ENCODE results near the gene PHACTR3.

Gene PHACTR3

DNA sequence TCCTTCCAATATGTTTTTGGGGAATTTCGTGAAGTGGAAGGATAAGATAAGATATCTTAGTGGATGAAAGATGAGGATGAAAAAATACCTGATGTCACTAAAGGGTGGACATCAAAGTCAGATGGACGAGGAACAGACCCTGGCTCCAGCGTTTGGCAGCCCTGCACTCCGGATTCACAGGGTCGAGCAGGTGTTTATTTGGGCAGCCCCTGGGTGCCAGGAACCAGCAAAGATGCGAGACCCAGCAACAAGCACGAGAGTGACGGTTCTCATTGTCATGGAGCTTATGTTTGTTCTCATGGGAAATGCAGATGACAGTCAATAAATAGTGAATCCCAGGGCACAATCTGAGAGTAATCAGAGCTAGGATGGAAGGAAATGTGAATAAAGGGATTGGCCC, 131.1 kb downstream of the PHACTR3 start:
- peaks cover 0 to 28% of the 10 kb centered on the region in 2 donors for H3K27me3 ChIP-seq
- H3K36me3 ChIP-seq, result no peaks in the 10 kb centered on the region
- intact Hi-C loops (cut with DNase I; ENCODE audit: low total_unique reads), result no loop called here
- TF ChIP-seq, protein P1, sequence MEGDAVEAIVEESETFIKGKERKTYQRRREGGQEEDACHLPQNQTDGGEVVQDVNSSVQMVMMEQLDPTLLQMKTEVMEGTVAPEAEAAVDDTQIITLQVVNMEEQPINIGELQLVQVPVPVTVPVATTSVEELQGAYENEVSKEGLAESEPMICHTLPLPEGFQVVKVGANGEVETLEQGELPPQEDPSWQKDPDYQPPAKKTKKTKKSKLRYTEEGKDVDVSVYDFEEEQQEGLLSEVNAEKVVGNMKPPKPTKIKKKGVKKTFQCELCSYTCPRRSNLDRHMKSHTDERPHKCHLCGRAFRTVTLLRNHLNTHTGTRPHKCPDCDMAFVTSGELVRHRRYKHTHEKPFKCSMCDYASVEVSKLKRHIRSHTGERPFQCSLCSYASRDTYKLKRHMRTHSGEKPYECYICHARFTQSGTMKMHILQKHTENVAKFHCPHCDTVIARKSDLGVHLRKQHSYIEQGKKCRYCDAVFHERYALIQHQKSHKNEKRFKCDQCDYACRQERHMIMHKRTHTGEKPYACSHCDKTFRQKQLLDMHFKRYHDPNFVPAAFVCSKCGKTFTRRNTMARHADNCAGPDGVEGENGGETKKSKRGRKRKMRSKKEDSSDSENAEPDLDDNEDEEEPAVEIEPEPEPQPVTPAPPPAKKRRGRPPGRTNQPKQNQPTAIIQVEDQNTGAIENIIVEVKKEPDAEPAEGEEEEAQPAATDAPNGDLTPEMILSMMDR (IDR thresholded peaks at IDR 0.05), result no peak
- H3K27ac ChIP-seq, result no peak overlapping the region
- H3K9me3 ChIP-seq, result no peaks in the 10 kb centered on the region
- H3K4me1 ChIP-seq, result no peaks in the 10 kb centered on the region
- DNase-seq, result peak in 1 of 2 donors; percentile 33
- H3K4me3 ChIP-seq, result no peak overlapping the region

DNA sequence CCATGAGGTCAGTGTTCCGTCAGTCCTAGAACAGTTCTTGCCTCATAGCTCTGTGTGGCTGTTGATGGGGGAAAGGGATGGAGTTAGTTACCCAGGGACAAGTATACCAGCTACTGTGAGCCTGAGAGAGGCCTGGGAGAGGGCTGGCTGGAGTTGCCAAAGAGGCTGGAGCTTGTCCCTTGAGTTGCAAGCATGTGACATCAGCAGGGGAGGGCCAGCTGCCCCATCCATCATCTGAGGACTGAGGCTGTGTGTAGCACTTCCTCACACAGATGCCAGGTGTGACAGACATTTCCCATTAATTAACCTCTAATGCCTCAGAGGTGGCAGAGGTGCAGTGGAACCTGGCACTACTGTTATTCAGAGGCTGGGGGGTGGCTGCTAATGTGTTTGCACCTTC, 131.6 kb downstream of the PHACTR3 start:
- no peaks in the 10 kb centered on the region for H3K36me3 ChIP-seq
- no peak overlapping the region for H3K27ac ChIP-seq
- no peak overlapping the region for H3K4me3 ChIP-seq
- H3K4me1 ChIP-seq, result no peaks in the 10 kb centered on the region
- intact Hi-C loops (cut with DNase I; ENCODE audit: low total_unique reads), result no loop called here
- peaks cover 0 to 31% of the 10 kb centered on the region in 2 donors for H3K27me3 ChIP-seq
- no peaks in the 10 kb centered on the region for H3K9me3 ChIP-seq
- TF ChIP-seq, protein P1 (IDR thresholded peaks at IDR 0.05), result no peak
- DNase-seq, result no peak

DNA sequence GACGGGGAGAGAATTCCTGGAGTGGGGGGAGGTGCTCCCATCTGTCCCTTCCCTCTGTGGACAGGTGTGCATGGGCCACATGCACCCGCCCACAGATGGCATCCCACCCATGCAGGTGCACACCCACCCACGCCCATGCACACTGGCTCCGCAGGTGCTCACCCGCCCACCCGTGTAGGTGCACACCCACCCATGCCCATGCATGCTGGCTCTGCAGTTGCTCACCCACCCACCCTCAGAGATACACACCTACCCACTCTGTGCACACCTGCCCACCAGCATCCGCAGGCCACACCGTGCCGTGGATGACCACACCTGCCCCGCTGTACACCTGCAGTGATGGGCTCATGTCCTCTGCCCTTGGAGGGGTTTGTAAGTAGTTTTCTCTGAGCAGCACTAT, 132.0 kb downstream of the PHACTR3 start:
- H3K27me3 ChIP-seq, result peaks cover 0 to 35% of the 10 kb centered on the region in 2 donors
- TF ChIP-seq, protein P1 (IDR thresholded peaks at IDR 0.05), result no peak
- peak in 1 of 2 donors; percentile 38 for DNase-seq
- H3K36me3 ChIP-seq, result no peaks in the 10 kb centered on the region
- intact Hi-C loops (cut with DNase I; ENCODE audit: low total_unique reads), result no loop called here
- no peaks in the 10 kb centered on the region for H3K9me3 ChIP-seq
- H3K27ac ChIP-seq, result no peak overlapping the region
- no peaks in the 10 kb centered on the region for H3K4me1 ChIP-seq
- H3K4me3 ChIP-seq, result no peak overlapping the region

DNA sequence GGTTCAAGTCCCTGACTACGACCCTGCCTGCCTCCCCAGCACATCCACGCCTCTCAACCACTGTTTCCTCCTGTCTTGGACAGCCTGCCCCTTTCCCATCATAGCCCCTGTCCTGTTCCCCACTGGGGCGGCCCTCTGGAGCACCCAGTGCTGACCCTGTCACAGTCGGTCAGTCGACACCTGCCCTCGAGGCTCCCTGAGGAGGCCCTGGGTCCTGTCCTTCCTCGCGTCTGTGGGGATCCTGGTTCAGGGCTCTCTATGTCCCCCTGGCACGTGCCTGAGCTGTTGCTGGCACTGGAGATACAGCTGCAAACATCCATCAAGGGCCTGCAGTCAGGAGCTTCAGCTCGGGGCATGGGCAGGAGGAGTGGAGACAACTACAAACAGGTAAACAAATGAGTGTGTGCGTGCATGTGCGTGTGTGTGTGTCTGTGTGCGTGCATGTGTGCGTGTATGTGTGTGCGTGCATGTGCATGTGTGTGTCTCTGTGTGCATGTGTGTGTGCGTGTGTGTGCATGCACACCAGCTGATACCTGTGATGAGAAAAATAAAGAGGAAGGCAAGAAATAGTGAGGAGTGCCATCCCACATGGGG, 132.8 kb downstream of the PHACTR3 start:
- H3K9me3 ChIP-seq, result no peaks in the 10 kb centered on the region
- TF ChIP-seq, protein P1 (IDR thresholded peaks at IDR 0.05), result no peak
- no peaks in the 10 kb centered on the region for H3K4me1 ChIP-seq
- H3K27ac ChIP-seq, result no peak overlapping the region
- peaks cover 0 to 35% of the 10 kb centered on the region in 2 donors for H3K27me3 ChIP-seq
- H3K4me3 ChIP-seq, result no peak overlapping the region
- H3K36me3 ChIP-seq, result no peaks in the 10 kb centered on the region
- DNase-seq, result peak in 1 of 2 donors; percentile 44
- intact Hi-C loops (cut with DNase I; ENCODE audit: low total_unique reads), result no loop called here

DNA sequence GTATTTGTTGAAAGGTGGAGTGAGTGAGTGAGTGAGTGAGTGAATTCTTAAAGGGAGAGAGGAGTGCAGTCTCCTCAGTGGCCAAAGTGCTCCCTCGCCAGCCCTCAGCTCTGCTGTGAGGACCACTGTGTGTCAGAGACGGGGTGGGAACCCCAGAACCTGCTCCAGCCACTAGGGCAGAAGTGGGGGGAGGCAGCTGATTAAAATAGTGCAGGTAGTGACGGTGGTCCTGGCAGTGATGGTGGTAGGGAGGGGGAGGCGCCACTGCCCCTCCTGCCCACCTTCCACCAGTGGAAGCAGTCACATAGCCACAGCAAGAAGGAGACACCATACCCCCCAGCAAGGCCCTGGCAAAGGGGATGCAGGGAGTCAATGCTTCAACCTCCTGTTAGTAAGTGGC, 133.5 kb downstream of the PHACTR3 start:
- TF ChIP-seq, protein P1 (IDR thresholded peaks at IDR 0.05), result no peak
- Histone ChIP-seq H3K27me3 (peaks cover 0 to 35% of the 10 kb centered on the region in 2 donors), H3K36me3 (no peaks in the 10 kb centered on the region), H3K4me1 (no peaks in the 10 kb centered on the region), H3K4me3 (no peak overlapping the region), H3K27ac (no peak overlapping the region), H3K9me3 (no peaks in the 10 kb centered on the region)
- intact Hi-C loops (cut with DNase I; ENCODE audit: low total_unique reads), result no loop called here
- peak in 1 of 2 donors; percentile 43 for DNase-seq

DNA sequence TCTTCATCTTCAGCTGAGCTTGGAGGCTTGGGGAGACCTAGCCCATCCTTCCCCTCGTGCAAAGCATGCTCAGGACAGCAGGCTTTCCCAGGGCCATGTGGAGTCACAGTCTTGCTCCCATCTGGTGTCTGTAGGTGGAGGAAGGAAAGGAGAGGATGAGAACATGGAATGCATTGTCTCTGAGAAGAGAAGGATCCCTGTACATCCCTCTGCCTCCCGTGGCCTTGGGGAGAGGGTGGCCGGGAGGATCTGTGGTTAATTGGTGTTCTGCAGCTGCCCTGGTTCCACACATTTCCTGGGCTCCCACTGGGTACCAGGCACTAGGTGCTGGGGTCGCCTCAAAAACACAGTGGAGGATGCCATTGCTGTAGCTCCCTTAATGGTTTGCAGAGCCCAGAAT, 134.5 kb downstream of the PHACTR3 start:
- H3K4me1 ChIP-seq, result no peaks in the 10 kb centered on the region
- no peak overlapping the region for H3K27ac ChIP-seq
- peaks cover 0 to 35% of the 10 kb centered on the region in 2 donors for H3K27me3 ChIP-seq
- H3K36me3 ChIP-seq, result no peaks in the 10 kb centered on the region
- no peak overlapping the region for H3K4me3 ChIP-seq
- DNase-seq, result no peak
- intact Hi-C loops (cut with DNase I; ENCODE audit: low total_unique reads), result no loop called here
- no peaks in the 10 kb centered on the region for H3K9me3 ChIP-seq
- TF ChIP-seq, protein P1 (IDR thresholded peaks at IDR 0.05), result no peak

Data from tibial artery (tissue), 4 donors.